ENCODE data around the gene KLF9. TPM values are rescaled to one million over a fixed set of nuclear protein-coding genes. Genes with fewer than 3 reads are reported as not detected.

Gene KLF9
- total RNA-seq, 2 donors from 2014 or later: 0.13 to 0.31 TPM

- H3K36me3 Mint-ChIP-seq (ENCODE audit: low read depth): no peaks in the 10 kb centered on the region
- DNase-seq: no peak
Measured at GRCh38 chr9:70435948-70436347, 21.5 kb upstream of the KLF9 start.

GRCh38 chr9:70429899-70430298 lies 15.4 kb upstream of the KLF9 start:
- H3K4me3 Mint-ChIP-seq: no peak overlapping the region
- Histone ChIP-seq H3K27ac (ENCODE audit: low read depth, low read length) (no peak overlapping the region), H3K9me3 (ENCODE audit: control insufficient read depth, low read length) (no peaks in the 10 kb centered on the region), H3K4me3 (ENCODE audit: low read length) (no peak overlapping the region), H3K27me3 (ENCODE audit: control insufficient read depth, insufficient read depth, low read length, poor library complexity, severe bottlenecking) (no peaks in the 10 kb centered on the region), H3K36me3 (ENCODE audit: control insufficient read depth, insufficient read depth, low read length) (no peaks in the 10 kb centered on the region), H3K9ac (ENCODE audit: extremely low read depth, low read length, poor library complexity, severe bottlenecking) (no peak overlapping the region), H3K4me1 (ENCODE audit: control insufficient read depth, insufficient read depth, low read length) (no peaks in the 10 kb centered on the region)
- no peaks in the 10 kb centered on the region for H3K36me3 Mint-ChIP-seq (ENCODE audit: low read depth)
- no peaks in the 10 kb centered on the region for H3K4me1 Mint-ChIP-seq
- no peak for DNase-seq
- peaks cover 4% of the 10 kb centered on the region for H3K27me3 Mint-ChIP-seq (ENCODE audit: insufficient read depth)
- no peak overlapping the region for H3K27ac Mint-ChIP-seq
- peaks cover 3% of the 10 kb centered on the region for H3K9me3 Mint-ChIP-seq
- 77 to 80% methylated on average over 1 to 3 of the region's 3 CpGs for WGBS, 2 experiments (ENCODE audit: insufficient coverage in 1 of 2, insufficient read length in 1 of 2)
- no peak for TF ChIP-seq CTCF (conservative IDR thresholded peaks at IDR 0.05)

More at GRCh38 chr9:70435948-70436347, 21.5 kb upstream of the KLF9 start:
- Mint-ChIP-seq H3K4me1 (peaks cover 3% of the 10 kb centered on the region), H3K9me3 (peaks cover 3% of the 10 kb centered on the region), H3K27me3 (ENCODE audit: insufficient read depth) (no peaks in the 10 kb centered on the region), H3K4me3 (no peak overlapping the region), H3K27ac (no peak overlapping the region)
- Histone ChIP-seq H3K4me1 (ENCODE audit: control insufficient read depth, insufficient read depth, low read length) (no peaks in the 10 kb centered on the region), H3K27ac (ENCODE audit: low read depth, low read length) (no peak overlapping the region), H3K27me3 (ENCODE audit: control insufficient read depth, insufficient read depth, low read length, poor library complexity, severe bottlenecking) (no peaks in the 10 kb centered on the region), H3K4me3 (ENCODE audit: low read length) (no peak overlapping the region), H3K9ac (ENCODE audit: extremely low read depth, low read length, poor library complexity, severe bottlenecking) (no peak overlapping the region), H3K9me3 (ENCODE audit: control insufficient read depth, low read length) (no peaks in the 10 kb centered on the region), H3K36me3 (ENCODE audit: control insufficient read depth, insufficient read depth, low read length) (no peaks in the 10 kb centered on the region)
- TF ChIP-seq CTCF (conservative IDR thresholded peaks at IDR 0.05): no peak
- WGBS, 2 experiments (ENCODE audit: insufficient coverage in 1 of 2, insufficient read length in 1 of 2): 100% methylated on average over 1 of the region's 1 CpG; no CpG with 5 or more reads in 1 of the 2 experiments

- whole genome bisulfite sequencing, 2 experiments (ENCODE audit: insufficient coverage in 1 of 2, insufficient read length in 1 of 2): 98 to 100% methylated on average over 1 to 5 of the region's 5 CpGs
Measured at GRCh38 chr9:70428781-70429180, 14.3 kb upstream of the KLF9 start.

More at GRCh38 chr9:70428781-70429180, 14.3 kb upstream of the KLF9 start:
- Mint-ChIP-seq H3K4me1 (no peaks in the 10 kb centered on the region), H3K4me3 (no peak overlapping the region), H3K27me3 (ENCODE audit: insufficient read depth) (peaks cover 14% of the 10 kb centered on the region), H3K36me3 (ENCODE audit: low read depth) (no peaks in the 10 kb centered on the region), H3K9me3 (peaks cover 3% of the 10 kb centered on the region), H3K27ac (no peak overlapping the region)
- no peak overlapping the region for H3K27ac ChIP-seq (ENCODE audit: low read depth, low read length)
- H3K36me3 ChIP-seq (ENCODE audit: control insufficient read depth, insufficient read depth, low read length): no peaks in the 10 kb centered on the region
- DNase-seq: no peak
- no peaks in the 10 kb centered on the region for H3K4me1 ChIP-seq (ENCODE audit: control insufficient read depth, insufficient read depth, low read length)
- TF ChIP-seq CTCF (conservative IDR thresholded peaks at IDR 0.05): no peak
- no peak overlapping the region for H3K9ac ChIP-seq (ENCODE audit: extremely low read depth, low read length, poor library complexity, severe bottlenecking)
- no peaks in the 10 kb centered on the region for H3K9me3 ChIP-seq (ENCODE audit: control insufficient read depth, low read length)
- H3K27me3 ChIP-seq (ENCODE audit: control insufficient read depth, insufficient read depth, low read length, poor library complexity, severe bottlenecking): no peaks in the 10 kb centered on the region
- no peak overlapping the region for H3K4me3 ChIP-seq (ENCODE audit: low read length)

Measured in endodermal cell (in vitro differentiated cells).